ENCODE data around the gene PYGM.

GRCh38 chr11:64796757-64797541 is 37.2 kb upstream of the PYGM start:
- TF ChIP-seq POLR2AphosphoS5 (IDR thresholded peaks at IDR 0.05; ENCODE audit: low read depth, low read length) (no peak), TAF1 (IDR thresholded peaks at IDR 0.05; ENCODE audit: borderline replicate concordance, insufficient read depth, low read length) (no peak), REST (IDR thresholded peaks at IDR 0.05; ENCODE audit: insufficient read depth in 1 of 2, low read depth in 2 of 2, low read length in 2 of 2) (no peak), SIN3A (IDR thresholded peaks at IDR 0.05; ENCODE audit: borderline replicate concordance, insufficient read depth, low read length) (no peak), FOXP2 (optimal IDR thresholded peaks at IDR 0.05; ENCODE audit: borderline replicate concordance, extremely low read depth, extremely low read length, insufficient read depth) (no peak)

Data from PFSK-1 (cell line).